NCI-H2227 treated with DMSO at 0.1 percent for 48 hours (cell line): ENCODE measurements around the gene CFL1.
"Not testable (repeated sequence)": the region's sequence is repeated elsewhere in the genome, so short reads cannot be mapped to it uniquely, and the experiment has no call there.

Experiments used
- DNase-seq: peaks from one replicate; lab custom pipeline; 2025; lab: John Stamatoyannopoulos, UW

CFL1 gene

DNA sequence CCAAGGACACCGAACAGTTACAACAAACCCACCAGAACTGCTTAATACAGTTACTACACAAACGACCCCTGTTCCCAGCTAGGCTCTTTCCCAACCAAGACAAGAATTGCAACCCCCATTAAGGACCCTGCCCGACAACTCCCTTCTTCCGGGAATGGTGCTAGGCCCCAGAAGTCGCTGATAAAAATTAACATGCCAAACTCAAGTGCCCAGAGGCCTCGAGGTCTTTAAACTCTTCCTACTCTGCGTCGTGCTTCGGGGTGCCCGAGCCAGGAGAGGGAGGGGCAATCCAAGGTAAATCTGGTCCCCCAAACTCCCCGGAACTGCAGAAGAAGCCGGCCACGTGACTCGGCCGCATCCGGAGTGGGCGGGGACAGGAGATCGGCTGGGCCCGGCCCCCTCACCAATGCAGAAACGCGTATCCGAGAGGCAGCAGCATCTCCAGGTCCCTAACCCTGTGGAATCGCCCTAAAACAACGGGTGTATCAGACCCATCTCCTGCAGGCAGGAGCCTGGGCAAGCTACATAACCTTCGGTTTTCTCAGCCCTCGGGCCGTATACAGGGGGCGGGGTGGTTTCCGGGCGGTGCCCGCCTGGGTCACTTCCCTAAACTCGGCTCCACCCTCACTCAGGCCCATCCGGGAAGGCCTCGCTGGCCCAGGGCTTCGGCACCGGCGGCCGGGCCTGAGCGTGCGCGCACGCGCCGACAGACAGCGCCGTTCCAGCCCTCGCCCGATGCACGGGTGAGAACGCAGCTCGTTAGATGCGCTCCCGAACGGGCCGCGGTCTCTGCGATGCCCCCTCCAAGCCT lies 1.1 kb downstream of the CFL1 start:
- peak; percentile 67 for DNase-seq

GRCh38 chr11:65855927-65856363 lies 2.0 kb downstream of the CFL1 start:
- DNase-seq = no peak

GRCh38 chr11:65854852-65855837 lies 2.8 kb downstream of the CFL1 start:
- no peak for DNase-seq

DNA sequence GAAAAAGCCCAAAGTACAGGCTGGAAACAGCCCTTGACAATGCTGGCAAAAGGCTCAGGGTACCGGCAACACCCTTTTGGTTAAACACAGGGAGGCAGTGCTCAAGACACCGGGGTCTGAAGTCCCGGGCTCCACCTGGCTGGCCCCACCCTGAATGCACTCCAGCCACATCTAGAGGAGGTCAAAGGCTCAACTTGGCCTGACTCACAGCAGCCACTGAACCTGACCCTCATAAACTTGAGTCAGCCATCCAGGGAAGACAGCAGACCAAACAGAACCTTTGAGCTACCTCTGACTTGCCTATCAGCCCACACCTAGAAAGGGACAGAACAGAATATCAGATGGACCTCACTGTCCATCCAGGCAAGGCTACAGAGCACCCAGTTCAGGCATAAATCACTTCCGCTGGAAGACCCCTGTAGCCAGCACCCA lies 3.8 kb downstream of the CFL1 start:
- DNase-seq = no peak

GRCh38 chr11:65853246-65853979 lies 4.6 kb downstream of the CFL1 start:
- no peak for DNase-seq

DNA sequence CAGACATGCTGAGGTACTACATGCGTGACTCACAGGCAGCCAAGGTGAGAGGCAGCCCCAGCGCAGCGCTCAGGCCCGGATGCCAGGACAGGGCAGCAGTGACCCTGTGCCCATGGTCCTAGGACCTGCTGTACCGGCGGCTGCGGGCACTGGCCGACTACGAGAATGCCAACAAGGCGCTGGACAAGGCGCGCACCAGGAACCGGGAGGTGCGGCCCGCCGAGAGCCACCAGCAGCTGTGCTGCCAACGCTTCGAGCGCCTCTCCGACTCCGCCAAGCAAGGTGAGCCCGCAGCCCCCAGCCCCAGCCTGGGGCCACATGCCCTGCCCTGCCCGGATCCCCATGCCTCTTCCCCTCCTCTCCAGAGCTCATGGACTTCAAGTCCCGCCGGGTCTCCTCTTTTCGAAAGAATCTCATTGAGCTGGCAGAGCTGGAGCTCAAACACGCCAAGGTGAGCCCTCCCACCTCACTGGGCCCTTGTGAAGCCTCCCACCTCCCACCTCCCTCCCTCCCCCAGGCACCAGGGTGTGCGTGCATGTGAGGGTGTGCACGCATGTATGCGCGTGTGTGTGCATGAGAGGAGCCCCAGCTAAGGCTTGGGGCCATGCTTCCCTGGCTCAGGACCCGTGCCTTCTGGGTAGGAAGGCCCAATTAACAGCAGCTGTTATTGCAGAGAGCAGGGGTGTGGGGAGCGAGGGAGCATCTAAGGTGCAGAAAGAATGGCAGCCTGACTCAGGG lies 5.3 kb downstream of the CFL1 start:
- no peak for DNase-seq

- DNase-seq = no peak
These were observed 6.0 kb downstream of the CFL1 start for GRCh38 chr11:65851811-65852507.

DNA sequence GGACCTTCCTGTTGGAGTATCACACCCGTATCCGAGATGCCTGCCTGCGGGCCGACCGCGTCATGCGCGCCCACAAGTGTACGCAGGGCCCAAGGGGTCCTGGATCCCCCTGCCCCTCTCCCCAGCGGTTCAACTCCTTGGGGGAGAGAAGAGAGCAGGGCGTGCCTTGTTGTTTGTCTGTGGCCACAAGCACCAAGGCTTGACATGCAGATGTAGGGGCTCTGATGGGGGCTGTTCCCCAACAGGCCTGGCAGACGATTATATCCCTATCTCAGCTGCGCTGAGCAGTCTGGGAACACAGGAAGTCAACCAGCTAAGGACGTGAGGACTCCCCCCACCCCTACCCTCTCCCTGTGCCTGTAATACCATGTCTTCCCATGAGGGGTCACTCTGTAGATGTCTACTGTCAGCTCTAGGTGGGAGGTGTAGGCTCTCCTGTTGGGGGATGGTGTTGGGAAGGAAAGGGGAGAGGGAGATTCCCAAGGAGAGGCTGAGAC lies 6.8 kb downstream of the CFL1 start:
- no peak for DNase-seq

DNA sequence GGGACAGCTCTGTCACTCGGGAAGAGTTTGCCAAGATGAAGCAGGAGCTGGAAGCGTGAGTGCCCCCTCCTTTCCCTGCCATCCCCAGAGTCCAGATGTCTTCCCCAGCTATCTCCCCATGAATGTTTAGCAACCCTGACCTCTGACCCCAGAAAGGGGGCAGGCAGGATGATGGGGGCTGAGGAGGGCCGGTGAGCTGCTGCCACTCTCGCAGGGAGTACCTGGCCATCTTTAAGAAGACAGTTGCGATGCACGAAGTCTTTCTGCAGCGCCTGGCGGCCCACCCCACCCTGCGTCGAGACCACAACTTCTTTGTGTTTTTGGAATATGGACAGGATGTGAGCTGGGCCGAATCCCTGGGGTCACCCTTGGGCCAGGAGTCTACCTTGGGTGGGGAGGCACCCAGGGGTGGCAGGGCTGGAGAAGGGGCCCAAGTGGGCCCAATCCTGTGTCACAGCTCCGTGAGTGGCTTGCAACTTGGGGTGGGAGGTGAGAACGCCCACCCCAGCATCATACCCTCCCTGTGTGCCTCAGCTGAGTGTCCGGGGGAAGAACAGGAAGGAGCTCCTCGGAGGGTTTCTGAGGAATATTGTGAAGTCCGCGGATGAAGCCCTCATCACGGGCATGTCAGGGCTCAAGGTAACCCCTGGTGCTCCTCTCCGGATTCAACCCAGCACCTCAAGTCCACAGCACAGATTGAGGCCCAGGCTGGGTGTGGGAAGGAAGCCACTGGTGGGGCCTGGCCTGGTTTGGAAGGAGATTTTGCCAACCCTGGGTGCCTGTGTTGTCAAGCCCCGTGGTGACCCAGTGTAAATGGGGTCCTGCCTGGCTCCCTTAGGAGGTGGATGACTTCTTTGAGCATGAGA lies 7.5 kb downstream of the CFL1 start:
- DNase-seq = no peak

DNA sequence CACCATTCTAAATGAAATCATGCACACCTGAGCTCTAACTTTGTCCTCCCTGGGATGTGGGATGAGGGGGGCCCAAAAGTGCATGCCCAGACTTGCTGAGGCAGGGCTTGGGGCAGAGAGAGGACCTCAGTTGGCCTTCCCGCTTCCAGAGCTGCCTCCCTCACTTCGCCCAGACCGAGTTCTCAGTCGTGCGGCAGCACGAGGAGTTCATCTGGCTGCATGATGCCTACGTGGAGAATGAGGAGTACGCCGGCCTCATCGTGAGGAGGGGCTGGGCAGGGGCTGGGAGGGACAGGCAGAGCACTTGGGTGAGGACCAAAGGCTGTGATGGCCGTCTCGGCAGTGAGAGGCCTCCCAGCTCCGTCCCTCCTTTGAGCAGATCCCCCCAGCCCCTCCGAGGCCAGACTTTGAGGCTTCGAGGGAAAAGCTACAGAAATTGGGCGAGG lies 8.2 kb downstream of the CFL1 start:
- no peak for DNase-seq

- no peak for DNase-seq
These were observed 8.6 kb downstream of the CFL1 start for GRCh38 chr11:65849366-65849765.

- not testable (repeated sequence) for DNase-seq
These were observed 9.3 kb downstream of the CFL1 start for GRCh38 chr11:65848693-65849092.

GRCh38 chr11:65847746-65848145 lies 10.2 kb downstream of the CFL1 start:
- DNase-seq = no peak

DNA sequence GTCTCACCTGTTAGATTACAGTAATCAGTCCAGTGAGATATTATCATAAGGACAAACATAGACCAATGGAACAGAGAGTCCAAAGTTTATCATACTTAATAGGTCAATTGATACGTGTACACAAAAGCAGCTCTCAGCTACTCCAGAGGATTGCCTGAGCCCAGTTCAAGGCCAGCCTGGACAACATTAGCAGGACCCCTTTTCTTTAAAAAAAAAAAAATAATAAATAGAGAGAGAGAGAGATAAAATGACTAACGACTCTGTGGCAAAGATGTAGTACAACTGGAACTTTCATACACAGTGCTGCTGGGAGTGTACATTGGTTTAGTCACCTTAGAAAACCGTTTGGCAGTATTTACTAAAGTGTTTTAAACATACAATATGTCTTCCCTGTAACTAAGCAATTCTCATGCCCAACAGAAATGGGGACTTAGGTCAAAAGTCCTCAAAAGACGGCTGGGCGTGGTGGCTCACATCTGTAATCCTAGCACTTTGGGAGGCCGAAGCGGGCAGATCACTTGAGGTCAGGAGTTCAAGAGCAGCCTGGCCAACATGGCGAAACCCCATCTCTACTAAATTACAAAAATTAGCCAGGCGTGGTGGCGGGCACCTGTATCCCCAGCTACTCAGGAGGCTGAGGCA lies 13.6 kb downstream of the CFL1 start:
- no peak for DNase-seq

DNA sequence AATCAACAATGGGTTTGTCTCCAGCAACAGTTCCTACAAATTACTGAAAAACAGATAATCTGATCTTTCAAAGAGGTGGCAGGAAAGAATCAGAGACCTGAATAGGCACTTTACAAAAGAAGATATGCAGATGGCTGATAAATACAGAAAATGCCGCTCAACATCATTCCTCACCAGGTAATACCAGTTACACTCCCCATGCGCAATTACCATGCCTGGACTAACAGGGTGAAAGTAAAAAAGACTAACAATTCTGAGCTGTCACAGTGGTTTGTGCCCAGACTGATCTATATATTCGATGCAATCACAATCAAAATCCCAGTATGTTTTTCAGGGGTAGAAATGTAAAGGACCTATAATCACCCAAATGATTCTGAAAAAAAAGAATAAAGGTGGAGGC lies 14.2 kb downstream of the CFL1 start:
- DNase-seq = no peak

GRCh38 chr11:65842144-65842543 lies 15.8 kb downstream of the CFL1 start:
- DNase-seq = no peak

GRCh38 chr11:65834202-65834601 lies 23.8 kb downstream of the CFL1 start:
- DNase-seq = no peak

GRCh38 chr11:65833297-65834030 lies 24.5 kb downstream of the CFL1 start, which contains the start of gene SNX32:
Gene SNX32, plus strand, starts transcription at chr11:65833963. Its CDS starts 103 bp downstream, at chr11:65834066.
- DNase-seq = peak; percentile 95
